Psoas muscle (tissue), 8 donors: ENCODE data around the gene KITLG. TPM values are rescaled to one million over a fixed set of nuclear protein-coding genes. Genes with fewer than 3 reads are reported as not detected.

Experiments used
- ATAC-seq, 4 donors: fragments of 200-7000 bp; cut with Tn5 transposase; one replicate each; pipeline ENCODE4 v1.9.1; 2020; ENCODE audit warnings: moderate library complexity in 3 of 4, mild to moderate bottlenecking in 2 of 4
- DNase-seq, 2 donors: peaks; one replicate each; pipeline ENCODE4 v3.0.0-alpha.2; 2020
- H3K27ac ChIP-seq: fragments of 200-600 bp; one replicate; pipeline ENCODE4 v1.8.0; 2022
- H3K27me3 ChIP-seq, 3 donors: fragments of 200-600 bp in 1 of 3; one replicate each; pipeline versions ENCODE4 v1.6.1 to v1.8.0; 2013 to 2022; ENCODE audit warnings: low read length in 2 of 3, mild to moderate bottlenecking in 2 of 3, moderate library complexity in 1 of 3; ENCODE audit not compliant: insufficient read depth in 3 of 3
- H3K36me3 ChIP-seq, 2 donors: fragments of 200-600 bp in 1 of 2; one replicate each; pipeline versions ENCODE4 v1.6.1 to v1.8.0; 2013 to 2022; ENCODE audit warnings: low read depth in 1 of 2, mild to moderate bottlenecking in 1 of 2, moderate library complexity in 1 of 2; ENCODE audit not compliant: insufficient read depth in 1 of 2
- H3K4me1 ChIP-seq: fragments of 200-600 bp; one replicate; pipeline ENCODE4 v1.8.0; 2022
- H3K4me3 ChIP-seq: fragments of 200-600 bp; one replicate; pipeline ENCODE4 v1.8.0; 2022; ENCODE audit warnings: mild to moderate bottlenecking
- H3K9me3 ChIP-seq: fragments of 200-600 bp; one replicate; pipeline ENCODE4 v1.8.0; 2022
- WGBS, 3 donors: extraction: QIAGEN DNeasy Blood & Tissue Kit; methylation state at CpG; one replicate each; pipeline versions ENCODE4 v1.1.6 to v1.1.7; 2013; 5-methylcytosine and 5-hydroxymethylcytosine counted together
- intact Hi-C, 2 donors: fragments of 100-400 bp; cut with DNase I; formaldehyde crosslinking; loops; one replicate each; pipeline versions ENCODE4 v1.11.0 to v1.14.2; 2022
- polyA plus RNA-seq, 3 donors: library from polyadenylated mRNA; stranded (reverse); fragments of 200-250 nt; gene quantifications; one replicate each; pipeline ENCODE4 v1.2.3, GENCODE V29; 2013
- total RNA-seq, 4 donors: library from RNA; stranded (reverse); fragmentation: NEBNext Ultra II Directional in 2 of 4; extraction: Animal tissue kit (Norgen Biotek cat#: 25700) in 2 of 4; gene quantifications; one replicate each; pipeline versions ENCODE4 v1.2.1 to v1.2.4, GENCODE V29; 2021 to 2023
- TF ChIP-seq, protein P1 (sequence below): fragments of 200-600 bp; IDR thresholded peaks from one replicate; pipeline ENCODE4 v1.8.0; 2022; ENCODE audit warnings: antibody characterized with exemption
- donor health status: healthy with polysubstance abuse.
- donor health status: DM: no; HTN: no; CAD: no; lungs with moderate emphysema.
- donor health status: Bipolar disorder and iron deficiency.
- donor health status: healthy.
- donor health status: DM: yes; HTN: yes; CAD: no.
- donor health status: DM: no; HTN: no; CAD: no.
- donor health status: DM: no; HTN: no; CAD: no.
- donor health status: DM: yes; HTN: yes; CAD: no.

The KITLG gene
- total and polyA plus RNA-seq, 7 donors, result 1.5 to 11.5 (median 4.1) TPM

DNA sequence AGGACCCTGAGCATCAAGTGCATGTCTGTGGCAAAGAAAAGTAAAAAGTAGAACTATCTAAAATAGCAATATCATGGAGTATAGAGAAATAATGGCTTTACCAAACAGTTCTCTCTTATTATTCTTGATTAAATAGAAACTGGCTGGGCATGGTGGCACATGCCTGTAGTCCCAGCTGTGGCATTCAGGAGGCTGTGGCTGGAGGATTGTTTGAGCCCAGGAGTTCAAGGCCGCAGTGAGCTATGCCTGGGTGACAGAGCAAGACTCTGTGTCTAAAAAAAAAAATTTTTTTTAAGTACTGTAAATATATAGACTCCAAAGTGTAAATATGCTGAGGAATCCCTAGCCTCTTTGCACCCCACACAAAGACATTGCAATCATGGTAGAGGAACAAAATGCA lies 121.9 kb downstream of the KITLG start:
- no peak for DNase-seq
- Histone ChIP-seq H3K9me3 (no peaks in the 10 kb centered on the region), H3K27me3 (no peaks in the 10 kb centered on the region), H3K36me3 (no peaks in the 10 kb centered on the region), H3K27ac (no peak overlapping the region), H3K4me3 (no peak overlapping the region), H3K4me1 (no peaks in the 10 kb centered on the region)
- TF ChIP-seq, protein P1, sequence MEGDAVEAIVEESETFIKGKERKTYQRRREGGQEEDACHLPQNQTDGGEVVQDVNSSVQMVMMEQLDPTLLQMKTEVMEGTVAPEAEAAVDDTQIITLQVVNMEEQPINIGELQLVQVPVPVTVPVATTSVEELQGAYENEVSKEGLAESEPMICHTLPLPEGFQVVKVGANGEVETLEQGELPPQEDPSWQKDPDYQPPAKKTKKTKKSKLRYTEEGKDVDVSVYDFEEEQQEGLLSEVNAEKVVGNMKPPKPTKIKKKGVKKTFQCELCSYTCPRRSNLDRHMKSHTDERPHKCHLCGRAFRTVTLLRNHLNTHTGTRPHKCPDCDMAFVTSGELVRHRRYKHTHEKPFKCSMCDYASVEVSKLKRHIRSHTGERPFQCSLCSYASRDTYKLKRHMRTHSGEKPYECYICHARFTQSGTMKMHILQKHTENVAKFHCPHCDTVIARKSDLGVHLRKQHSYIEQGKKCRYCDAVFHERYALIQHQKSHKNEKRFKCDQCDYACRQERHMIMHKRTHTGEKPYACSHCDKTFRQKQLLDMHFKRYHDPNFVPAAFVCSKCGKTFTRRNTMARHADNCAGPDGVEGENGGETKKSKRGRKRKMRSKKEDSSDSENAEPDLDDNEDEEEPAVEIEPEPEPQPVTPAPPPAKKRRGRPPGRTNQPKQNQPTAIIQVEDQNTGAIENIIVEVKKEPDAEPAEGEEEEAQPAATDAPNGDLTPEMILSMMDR, result no peak
- intact Hi-C loops, result no loop called here
- ATAC-seq, result no peak
- WGBS, 3 donors, result 80 to 93% (median 88%) methylated on average over 1 of the region's 1 CpG

DNA sequence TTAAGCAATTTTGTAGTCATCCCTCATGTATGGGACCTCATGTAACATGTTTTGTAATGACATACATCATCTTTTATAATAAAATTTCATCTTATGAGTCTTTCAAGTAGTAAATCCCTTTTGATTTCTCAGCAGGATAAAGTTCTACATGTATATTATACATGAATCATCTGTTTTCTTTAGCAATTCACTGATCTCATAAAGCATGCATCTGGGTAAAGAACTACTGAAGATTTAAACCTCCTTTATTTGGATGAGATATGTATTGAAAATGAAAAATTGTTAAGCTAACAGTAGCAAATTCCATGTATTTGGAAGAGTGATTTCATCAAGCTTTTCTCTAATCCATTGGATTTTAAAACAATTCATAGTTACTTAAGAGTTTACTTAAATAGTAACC lies 126.9 kb downstream of the KITLG start:
- TF ChIP-seq, protein P1, result no peak
- Histone ChIP-seq H3K4me1 (no peaks in the 10 kb centered on the region), H3K27me3 (no peaks in the 10 kb centered on the region), H3K9me3 (no peaks in the 10 kb centered on the region), H3K36me3 (no peaks in the 10 kb centered on the region), H3K4me3 (no peak overlapping the region), H3K27ac (no peak overlapping the region)
- ATAC-seq, result no peak
- DNase-seq, result no peak
- intact Hi-C loops, result no loop called here

DNA sequence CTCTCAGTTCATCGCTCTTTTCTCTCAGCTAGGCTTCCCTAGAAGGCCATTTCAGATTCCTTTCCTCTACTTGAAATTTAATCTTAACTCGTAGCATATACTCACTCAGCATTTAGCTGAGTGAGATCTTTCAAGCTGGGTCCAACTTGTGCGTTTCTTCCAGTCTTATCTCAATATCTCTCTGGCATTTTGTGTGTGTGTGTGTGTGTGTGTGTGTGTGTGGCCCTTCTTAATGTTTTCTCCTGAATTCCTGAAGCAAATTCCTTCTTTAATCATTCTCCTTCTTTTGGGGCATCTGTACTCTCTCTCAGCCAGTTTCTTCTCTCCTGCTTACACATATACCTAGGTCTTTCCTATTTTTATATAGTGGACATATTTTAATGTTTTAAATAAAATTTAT lies 129.1 kb downstream of the KITLG start:
- Histone ChIP-seq H3K4me1 (no peaks in the 10 kb centered on the region), H3K36me3 (no peaks in the 10 kb centered on the region), H3K27ac (no peak overlapping the region), H3K9me3 (no peaks in the 10 kb centered on the region), H3K4me3 (no peak overlapping the region), H3K27me3 (no peaks in the 10 kb centered on the region)
- intact Hi-C loops, result no loop called here
- WGBS, 3 donors, result 67 to 73% (median 72%) methylated on average over 3 of the region's 3 CpGs
- DNase-seq, result no peak
- ATAC-seq, result no peak
- TF ChIP-seq, protein P1, result no peak

DNA sequence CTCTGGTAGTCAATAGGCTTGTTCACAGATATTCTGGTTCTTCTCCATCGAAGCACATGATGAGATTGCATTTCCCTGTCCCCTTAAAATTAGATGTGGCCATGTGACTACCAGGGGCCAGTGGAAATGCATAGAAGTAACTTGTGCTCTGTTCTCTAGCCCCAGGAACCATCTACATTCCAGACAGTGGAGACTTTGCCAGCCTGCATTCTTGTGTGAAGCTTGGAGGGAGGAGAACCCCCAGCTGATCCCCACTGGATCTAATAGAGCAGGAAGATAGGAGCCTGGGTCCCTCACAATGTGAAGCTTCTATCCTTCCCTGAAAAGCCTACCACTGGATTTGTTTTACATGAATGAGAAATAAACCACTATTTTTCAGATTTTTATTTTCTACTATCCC lies 130.1 kb downstream of the KITLG start:
- H3K9me3 ChIP-seq, result no peaks in the 10 kb centered on the region
- intact Hi-C loops, result no loop called here

DNA sequence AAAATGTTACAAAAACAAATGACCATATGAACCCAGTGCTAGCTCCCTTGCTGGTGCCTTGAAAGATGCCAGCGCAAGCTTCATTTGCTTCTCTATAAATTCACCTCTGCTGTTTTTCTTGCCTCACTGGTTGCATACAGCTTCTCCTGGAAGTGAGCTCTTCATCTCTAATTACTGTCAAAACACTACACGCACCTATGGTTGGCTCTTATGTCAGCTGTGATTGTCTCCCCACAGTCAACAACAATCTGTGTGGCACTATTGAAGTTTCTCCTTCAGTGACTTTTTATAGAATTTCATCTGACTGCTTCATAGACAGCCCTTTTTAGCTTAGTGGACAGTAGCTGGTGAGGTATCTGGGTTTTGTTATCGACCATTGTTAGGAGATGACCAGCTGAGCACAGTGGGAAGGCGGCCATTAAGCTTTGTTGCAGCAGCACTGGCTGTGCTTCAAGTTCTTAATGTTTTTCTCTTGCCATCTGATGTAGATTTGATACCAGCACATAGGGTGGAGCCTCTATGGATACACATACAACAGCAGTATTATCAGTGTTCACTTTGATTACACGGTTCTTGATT lies 131.8 kb downstream of the KITLG start:
- DNase-seq (no peak), ATAC-seq (no peak)
- TF ChIP-seq, protein P1, result no peak
- H3K4me3 ChIP-seq, result no peak overlapping the region
- intact Hi-C loops, result no loop called here
- 66 to 71% (median 68%) methylated on average over 5 of the region's 5 CpGs for WGBS, 3 donors
- no peaks in the 10 kb centered on the region for H3K27me3 ChIP-seq
- no peaks in the 10 kb centered on the region for H3K36me3 ChIP-seq
- no peaks in the 10 kb centered on the region for H3K9me3 ChIP-seq
- H3K27ac ChIP-seq, result no peak overlapping the region
- no peaks in the 10 kb centered on the region for H3K4me1 ChIP-seq

More for the DNA sequence above, 130.1 kb downstream of the KITLG start:
- no peaks in the 10 kb centered on the region for H3K36me3 ChIP-seq
- H3K4me1 ChIP-seq, result no peaks in the 10 kb centered on the region
- no peak overlapping the region for H3K27ac ChIP-seq
- WGBS, 3 donors, result 67 to 95% (median 79%) methylated on average over 1 of the region's 1 CpG
- TF ChIP-seq, protein P1, result no peak
- H3K4me3 ChIP-seq, result no peak overlapping the region
- DNase-seq (no peak), ATAC-seq (no peak)
- no peaks in the 10 kb centered on the region for H3K27me3 ChIP-seq
